K562 (cell line): ENCODE data around the gene TTC8. TPM values are rescaled to one million over a fixed set of nuclear protein-coding genes. Genes with fewer than 3 reads are reported as not detected.

Experiments used
- MGA ChIP-seq: fragments of 450-650 bp; IDR thresholded peaks from 2 replicates; pipeline ENCODE4 v1.6.1; 2016; ENCODE audit warnings: mild to moderate bottlenecking, moderate library complexity
- PHF21A ChIP-seq: fragments of 450-650 bp; IDR thresholded peaks from 2 replicates; pipeline ENCODE4 v1.6.1; 2017; ENCODE audit warnings: low read depth, borderline replicate concordance
- polyA plus RNA-seq, 8 experiments: library from polyadenylated mRNA; depleted of rRNA in 4 of 8; stranded (reverse) in 5 of 8; unstranded in 3 of 8; fragments of >200 nt; fragmentation: Nextera tagmentation in 2 of 8; fragmentation: Illumina TruSeq in 1 of 8; extraction: Ambion mirVana in 2 of 8; extraction: Trizol in 1 of 8; gene quantifications; 2 replicates each; pipeline versions ENCODE4 v1.2.1 to v1.2.3, GENCODE V29; 2011 to 2014; ENCODE audit warnings: inconsistent platforms in 1 of 8, missing spikeins in 1 of 8
- total RNA-seq, 7 experiments: library from RNA; depleted of rRNA in 6 of 7; stranded (reverse); fragments of >200 nt in 6 of 7; fragmentation: Illumina TruSeq in 2 of 7; extraction: Trizol in 2 of 7; gene quantifications; 2 replicates each; pipeline versions ENCODE4 v1.2.1 to v1.2.3, GENCODE V29; 2011 to 2021; ENCODE audit warnings: low replicate concordance in 1 of 7
- TF ChIP-seq, protein P1 (sequence below): fragments of 450-650 bp; IDR thresholded peaks from 2 replicates; pipeline ENCODE4 v1.6.1; 2016; ENCODE audit warnings: low read depth
- TF ChIP-seq, protein P2 (sequence below): fragments of 450-650 bp; IDR thresholded peaks from 2 replicates; pipeline ENCODE4 v1.6.1; 2018; ENCODE audit not compliant: partially characterized antibody

TTC8 gene
- total and polyA plus RNA-seq, 9 of the 15 experiments (the other 6 are each of a cell fraction or from before 2014, with no cell fraction given): 7.3 to 22.7 (median 9.6) TPM

DNA sequence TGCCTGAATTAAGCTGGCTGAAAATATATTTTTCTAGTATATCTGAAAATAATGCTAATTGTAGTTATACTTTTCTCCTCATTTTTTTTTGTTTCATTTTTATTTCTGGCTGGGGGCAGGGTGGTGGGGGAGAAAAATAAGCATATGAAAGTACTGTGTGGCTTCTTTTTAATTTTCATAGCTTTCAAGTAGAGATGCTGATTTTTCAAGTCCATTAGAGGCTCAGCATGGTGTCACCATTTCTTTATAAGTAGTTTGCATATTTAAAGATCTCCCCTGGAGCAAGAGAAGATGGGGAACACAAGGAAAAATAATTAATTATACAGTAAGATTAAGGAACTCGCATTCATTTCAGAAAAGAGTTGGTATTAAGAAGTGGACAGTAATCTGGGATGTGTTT lies 27.1 kb downstream of the TTC8 start (continued):
- TF ChIP-seq, protein P1, sequence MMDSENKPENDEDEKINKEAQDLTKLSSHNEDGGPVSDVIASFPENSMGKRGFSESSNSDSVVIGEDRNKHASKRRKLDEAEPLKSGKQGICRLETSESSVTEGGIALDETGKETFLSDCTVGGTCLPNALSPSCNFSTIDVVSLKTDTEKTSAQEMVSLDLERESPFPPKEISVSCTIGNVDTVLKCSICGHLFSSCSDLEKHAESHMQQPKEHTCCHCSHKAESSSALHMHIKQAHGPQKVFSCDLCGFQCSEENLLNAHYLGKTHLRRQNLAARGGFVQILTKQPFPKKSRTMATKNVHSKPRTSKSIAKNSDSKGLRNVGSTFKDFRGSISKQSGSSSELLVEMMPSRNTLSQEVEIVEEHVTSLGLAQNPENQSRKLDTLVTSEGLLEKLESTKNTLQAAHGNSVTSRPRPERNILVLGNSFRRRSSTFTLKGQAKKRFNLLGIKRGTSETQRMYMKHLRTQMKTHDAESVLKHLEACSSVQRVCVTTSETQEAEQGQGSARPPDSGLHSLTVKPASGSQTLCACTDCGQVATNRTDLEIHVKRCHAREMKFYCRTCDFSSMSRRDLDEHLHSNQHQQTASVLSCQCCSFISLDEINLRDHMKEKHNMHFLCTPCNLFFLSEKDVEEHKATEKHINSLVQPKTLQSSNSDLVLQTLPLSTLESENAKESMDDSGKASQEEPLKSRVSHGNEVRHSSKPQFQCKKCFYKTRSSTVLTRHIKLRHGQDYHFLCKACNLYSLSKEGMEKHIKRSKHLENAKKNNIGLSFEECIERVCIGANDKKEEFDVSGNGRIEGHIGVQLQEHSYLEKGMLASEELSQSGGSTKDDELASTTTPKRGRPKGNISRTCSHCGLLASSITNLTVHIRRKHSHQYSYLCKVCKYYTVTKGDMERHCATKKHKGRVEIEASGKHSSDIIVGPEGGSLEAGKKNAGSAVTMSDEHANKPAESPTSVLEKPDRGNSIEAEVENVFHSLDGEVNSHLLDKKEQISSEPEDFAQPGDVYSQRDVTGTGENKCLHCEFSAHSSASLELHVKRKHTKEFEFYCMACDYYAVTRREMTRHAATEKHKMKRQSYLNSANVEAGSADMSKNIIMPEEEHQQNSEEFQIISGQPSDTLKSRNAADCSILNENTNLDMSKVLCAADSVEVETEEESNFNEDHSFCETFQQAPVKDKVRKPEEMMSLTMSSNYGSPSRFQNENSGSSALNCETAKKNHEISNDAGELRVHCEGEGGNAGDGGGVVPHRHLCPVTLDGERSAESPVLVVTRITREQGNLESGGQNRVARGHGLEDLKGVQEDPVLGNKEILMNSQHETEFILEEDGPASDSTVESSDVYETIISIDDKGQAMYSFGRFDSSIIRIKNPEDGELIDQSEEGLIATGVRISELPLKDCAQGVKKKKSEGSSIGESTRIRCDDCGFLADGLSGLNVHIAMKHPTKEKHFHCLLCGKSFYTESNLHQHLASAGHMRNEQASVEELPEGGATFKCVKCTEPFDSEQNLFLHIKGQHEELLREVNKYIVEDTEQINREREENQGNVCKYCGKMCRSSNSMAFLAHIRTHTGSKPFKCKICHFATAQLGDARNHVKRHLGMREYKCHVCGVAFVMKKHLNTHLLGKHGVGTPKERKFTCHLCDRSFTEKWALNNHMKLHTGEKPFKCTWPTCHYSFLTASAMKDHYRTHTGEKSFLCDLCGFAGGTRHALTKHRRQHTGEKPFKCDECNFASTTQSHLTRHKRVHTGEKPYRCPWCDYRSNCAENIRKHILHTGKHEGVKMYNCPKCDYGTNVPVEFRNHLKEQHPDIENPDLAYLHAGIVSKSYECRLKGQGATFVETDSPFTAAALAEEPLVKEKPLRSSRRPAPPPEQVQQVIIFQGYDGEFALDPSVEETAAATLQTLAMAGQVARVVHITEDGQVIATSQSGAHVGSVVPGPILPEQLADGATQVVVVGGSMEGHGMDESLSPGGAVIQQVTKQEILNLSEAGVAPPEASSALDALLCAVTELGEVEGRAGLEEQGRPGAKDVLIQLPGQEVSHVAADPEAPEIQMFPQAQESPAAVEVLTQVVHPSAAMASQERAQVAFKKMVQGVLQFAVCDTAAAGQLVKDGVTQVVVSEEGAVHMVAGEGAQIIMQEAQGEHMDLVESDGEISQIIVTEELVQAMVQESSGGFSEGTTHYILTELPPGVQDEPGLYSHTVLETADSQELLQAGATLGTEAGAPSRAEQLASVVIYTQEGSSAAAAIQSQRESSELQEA: no peak
- TF ChIP-seq PHF21A: no peak
- TF ChIP-seq, protein P2, sequence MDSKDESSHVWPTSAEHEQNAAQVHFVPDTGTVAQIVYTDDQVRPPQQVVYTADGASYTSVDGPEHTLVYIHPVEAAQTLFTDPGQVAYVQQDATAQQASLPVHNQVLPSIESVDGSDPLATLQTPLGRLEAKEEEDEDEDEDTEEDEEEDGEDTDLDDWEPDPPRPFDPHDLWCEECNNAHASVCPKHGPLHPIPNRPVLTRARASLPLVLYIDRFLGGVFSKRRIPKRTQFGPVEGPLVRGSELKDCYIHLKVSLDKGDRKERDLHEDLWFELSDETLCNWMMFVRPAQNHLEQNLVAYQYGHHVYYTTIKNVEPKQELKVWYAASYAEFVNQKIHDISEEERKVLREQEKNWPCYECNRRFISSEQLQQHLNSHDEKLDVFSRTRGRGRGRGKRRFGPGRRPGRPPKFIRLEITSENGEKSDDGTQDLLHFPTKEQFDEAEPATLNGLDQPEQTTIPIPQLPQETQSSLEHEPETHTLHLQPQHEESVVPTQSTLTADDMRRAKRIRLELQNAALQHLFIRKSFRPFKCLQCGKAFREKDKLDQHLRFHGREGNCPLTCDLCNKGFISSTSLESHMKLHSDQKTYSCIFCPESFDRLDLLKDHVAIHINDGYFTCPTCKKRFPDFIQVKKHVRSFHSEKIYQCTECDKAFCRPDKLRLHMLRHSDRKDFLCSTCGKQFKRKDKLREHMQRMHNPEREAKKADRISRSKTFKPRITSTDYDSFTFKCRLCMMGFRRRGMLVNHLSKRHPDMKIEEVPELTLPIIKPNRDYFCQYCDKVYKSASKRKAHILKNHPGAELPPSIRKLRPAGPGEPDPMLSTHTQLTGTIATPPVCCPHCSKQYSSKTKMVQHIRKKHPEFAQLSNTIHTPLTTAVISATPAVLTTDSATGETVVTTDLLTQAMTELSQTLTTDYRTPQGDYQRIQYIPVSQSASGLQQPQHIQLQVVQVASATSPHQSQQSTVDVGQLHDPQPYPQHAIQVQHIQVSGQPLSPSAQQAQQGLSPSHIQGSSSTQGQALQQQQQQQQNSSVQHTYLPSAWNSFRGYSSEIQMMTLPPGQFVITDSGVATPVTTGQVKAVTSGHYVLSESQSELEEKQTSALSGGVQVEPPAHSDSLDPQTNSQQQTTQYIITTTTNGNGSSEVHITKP: no peak
- no peak for TF ChIP-seq MGA
